ENCODE results near the gene BMP6.

DNA sequence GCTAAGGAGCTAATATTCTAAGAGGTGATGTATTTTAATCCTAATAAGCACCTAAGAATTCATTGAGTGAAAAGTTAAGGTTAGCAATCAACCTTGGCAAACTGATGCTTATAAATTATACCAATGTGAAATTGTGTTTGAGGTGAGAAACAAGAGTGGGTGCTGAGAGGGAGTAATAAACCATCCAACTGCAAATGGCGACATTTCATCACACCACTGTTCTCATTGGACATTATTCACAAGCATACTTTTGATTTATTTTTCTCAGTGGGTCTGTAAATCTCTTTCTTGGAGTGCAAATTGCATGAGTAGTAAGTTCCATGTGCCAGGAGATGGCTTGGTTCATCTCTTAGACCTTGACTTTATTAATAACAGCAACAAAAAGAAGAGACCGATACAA, 71.5 kb downstream of the BMP6 start:
- TF ChIP-seq, protein P1, sequence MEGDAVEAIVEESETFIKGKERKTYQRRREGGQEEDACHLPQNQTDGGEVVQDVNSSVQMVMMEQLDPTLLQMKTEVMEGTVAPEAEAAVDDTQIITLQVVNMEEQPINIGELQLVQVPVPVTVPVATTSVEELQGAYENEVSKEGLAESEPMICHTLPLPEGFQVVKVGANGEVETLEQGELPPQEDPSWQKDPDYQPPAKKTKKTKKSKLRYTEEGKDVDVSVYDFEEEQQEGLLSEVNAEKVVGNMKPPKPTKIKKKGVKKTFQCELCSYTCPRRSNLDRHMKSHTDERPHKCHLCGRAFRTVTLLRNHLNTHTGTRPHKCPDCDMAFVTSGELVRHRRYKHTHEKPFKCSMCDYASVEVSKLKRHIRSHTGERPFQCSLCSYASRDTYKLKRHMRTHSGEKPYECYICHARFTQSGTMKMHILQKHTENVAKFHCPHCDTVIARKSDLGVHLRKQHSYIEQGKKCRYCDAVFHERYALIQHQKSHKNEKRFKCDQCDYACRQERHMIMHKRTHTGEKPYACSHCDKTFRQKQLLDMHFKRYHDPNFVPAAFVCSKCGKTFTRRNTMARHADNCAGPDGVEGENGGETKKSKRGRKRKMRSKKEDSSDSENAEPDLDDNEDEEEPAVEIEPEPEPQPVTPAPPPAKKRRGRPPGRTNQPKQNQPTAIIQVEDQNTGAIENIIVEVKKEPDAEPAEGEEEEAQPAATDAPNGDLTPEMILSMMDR (conservative IDR thresholded peaks at IDR 0.05; ENCODE audit: low read length), result no peak
- no peak for TF ChIP-seq EZH2phosphoT487 (IDR thresholded peaks at IDR 0.05; ENCODE audit: borderline replicate concordance, low read depth, low read length)

Data from OCI-LY7 (cell line).